ENCODE data around the gene ALCAM.

DNA sequence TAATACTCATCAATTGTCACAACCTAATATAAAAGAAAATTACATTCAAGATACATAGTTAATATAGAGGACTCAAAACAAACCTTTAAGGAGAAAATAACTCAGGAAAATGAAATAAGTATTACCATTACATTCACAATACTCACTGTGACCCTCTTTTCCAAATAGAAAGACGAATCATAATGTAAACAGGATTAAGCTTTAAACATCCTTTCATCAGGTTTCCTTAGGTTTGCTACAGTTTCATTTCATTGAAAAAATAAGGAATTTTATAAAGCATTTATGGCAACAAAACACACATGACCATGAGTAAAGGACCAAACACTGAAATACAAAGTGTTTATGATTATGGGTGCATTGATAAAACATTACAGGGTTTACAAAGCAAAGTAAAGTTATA lies 162.7 kb downstream of the ALCAM start:
- TF ChIP-seq, protein P1, sequence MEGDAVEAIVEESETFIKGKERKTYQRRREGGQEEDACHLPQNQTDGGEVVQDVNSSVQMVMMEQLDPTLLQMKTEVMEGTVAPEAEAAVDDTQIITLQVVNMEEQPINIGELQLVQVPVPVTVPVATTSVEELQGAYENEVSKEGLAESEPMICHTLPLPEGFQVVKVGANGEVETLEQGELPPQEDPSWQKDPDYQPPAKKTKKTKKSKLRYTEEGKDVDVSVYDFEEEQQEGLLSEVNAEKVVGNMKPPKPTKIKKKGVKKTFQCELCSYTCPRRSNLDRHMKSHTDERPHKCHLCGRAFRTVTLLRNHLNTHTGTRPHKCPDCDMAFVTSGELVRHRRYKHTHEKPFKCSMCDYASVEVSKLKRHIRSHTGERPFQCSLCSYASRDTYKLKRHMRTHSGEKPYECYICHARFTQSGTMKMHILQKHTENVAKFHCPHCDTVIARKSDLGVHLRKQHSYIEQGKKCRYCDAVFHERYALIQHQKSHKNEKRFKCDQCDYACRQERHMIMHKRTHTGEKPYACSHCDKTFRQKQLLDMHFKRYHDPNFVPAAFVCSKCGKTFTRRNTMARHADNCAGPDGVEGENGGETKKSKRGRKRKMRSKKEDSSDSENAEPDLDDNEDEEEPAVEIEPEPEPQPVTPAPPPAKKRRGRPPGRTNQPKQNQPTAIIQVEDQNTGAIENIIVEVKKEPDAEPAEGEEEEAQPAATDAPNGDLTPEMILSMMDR (IDR thresholded peaks at IDR 0.05) = no peak
- TF ChIP-seq POLR2A (IDR thresholded peaks at IDR 0.05) = no peak
- TF ChIP-seq POLR2AphosphoS5 (IDR thresholded peaks at IDR 0.05) = no peak
- no peak for TF ChIP-seq EP300 (IDR thresholded peaks at IDR 0.05; ENCODE audit: low read depth)

All from transverse colon (tissue), 4 donors.